H1 (cell line): ENCODE measurements around the gene UBAP1. TPM values are rescaled to one million over a fixed set of nuclear protein-coding genes. Genes with fewer than 3 reads are reported as not detected.
A peak's percentile ranks its signal among the peaks of the same experiment; 100 is the strongest.

Experiments used
- CTCF ChIA-PET: fragments of 300-600 bp; sonication (Branson Sonifier 250); formaldehyde crosslinking; loops from one replicate; lab custom pipeline; 2021; ENCODE audit not compliant: partially characterized antibody; lab: Charles Lee
- POLR2A ChIA-PET: fragments of 300-600 bp; sonication (Branson Sonifier 250); formaldehyde crosslinking; loops from one replicate; lab custom pipeline; 2021; ENCODE audit warnings: inconsistent platforms; ENCODE audit not compliant: partially characterized antibody; lab: Charles Lee
- DNase-seq, 2 experiments: peaks; one replicate each; pipeline versions ENCODE4 v3.0.0 to v3.0.0-alpha.2; 2010 to 2022; ENCODE audit warnings: low spot score in 2 of 2, low read depth in 1 of 2, mixed read lengths in 1 of 2
- FAIRE-seq: peaks from 2 replicates; lab custom pipeline; 2011; peaks lifted over from hg19 to GRCh38; lab: Jason Lieb, UNC
- H2AFZ ChIP-seq: 2 replicates; pipeline ENCODE4 v1.8.1; 2012; ENCODE audit warnings: low read length, inconsistent platforms
- H2AK5ac ChIP-seq: 2 replicates; pipeline ENCODE4 v1.6.1; 2013; ENCODE audit warnings: low read depth, low read length
- H2BK120ac ChIP-seq: replicated peaks from 2 replicates; pipeline ENCODE3; 2013; ENCODE audit warnings: low read depth, low read length, inconsistent platforms
- H2BK12ac ChIP-seq: 2 replicates; pipeline ENCODE4 v1.6.1; 2013; ENCODE audit warnings: low read depth, low read length
- H2BK15ac ChIP-seq: 2 replicates; pipeline ENCODE4 v1.6.1; 2013; ENCODE audit warnings: low read length
- H2BK20ac ChIP-seq: 2 replicates; pipeline ENCODE4 v1.6.1; 2013; ENCODE audit warnings: low read length
- H2BK5ac ChIP-seq: 2 replicates; pipeline ENCODE4 v1.6.1; 2013; ENCODE audit warnings: low read depth, low read length
- H3K14ac ChIP-seq: 2 replicates; pipeline ENCODE4 v1.6.1; 2013; ENCODE audit warnings: inconsistent platforms; ENCODE audit not compliant: insufficient read length
- H3K18ac ChIP-seq: 2 replicates; pipeline ENCODE4 v1.6.1; 2013; ENCODE audit warnings: low read length; ENCODE audit errors: extremely low read depth
- H3K23ac ChIP-seq: 2 replicates; pipeline ENCODE4 v1.6.1; 2013; ENCODE audit warnings: inconsistent platforms; ENCODE audit not compliant: insufficient read length
- H3K23me2 ChIP-seq: 2 replicates; pipeline ENCODE4 v1.6.1; 2013; ENCODE audit warnings: low read depth, low read length
- H3K27ac ChIP-seq: 2 replicates; pipeline ENCODE4 v1.6.1; 2011; ENCODE audit warnings: low read depth, low read length, inconsistent platforms
- H3K27me3 ChIP-seq, 4 experiments: replicated peaks in 1 of 4; 1 replicate in 1 of 4; 2 replicates in 3 of 4; pipeline versions ENCODE4 v1.6.1 to v1.8.1; 2011 to 2013; ENCODE audit warnings: low read length in 3 of 4, mild to moderate bottlenecking in 3 of 4, inconsistent platforms in 2 of 4, mixed read lengths in 2 of 4, moderate library complexity in 1 of 4; ENCODE audit not compliant: control insufficient read depth in 3 of 4, insufficient read depth in 3 of 4; ENCODE audit errors: extremely low read depth in 1 of 4
- H3K36me3 ChIP-seq, 4 experiments: 2 replicates each; pipeline versions ENCODE4 v1.6.1 to v1.8.1; 2011 to 2013; ENCODE audit warnings: mild to moderate bottlenecking in 4 of 4, low read length in 3 of 4, moderate library complexity in 2 of 4, control low read depth in 1 of 4, inconsistent platforms in 1 of 4; ENCODE audit not compliant: insufficient read depth in 4 of 4, control insufficient read depth in 2 of 4
- H3K4ac ChIP-seq: replicated peaks from 2 replicates; pipeline ENCODE3; 2013; ENCODE audit warnings: low read length, low read depth, mixed read lengths, inconsistent platforms; ENCODE audit not compliant: insufficient read length
- H3K4me1 ChIP-seq, 4 experiments: replicated peaks in 1 of 4; 1 replicate in 1 of 4; 2 replicates in 3 of 4; pipeline versions ENCODE4 v1.6.1 to v1.8.1; 2011 to 2013; ENCODE audit warnings: low read length in 3 of 4, inconsistent platforms in 2 of 4, mixed read lengths in 1 of 4; ENCODE audit not compliant: insufficient read depth in 4 of 4, control insufficient read depth in 3 of 4
- H3K4me2 ChIP-seq, 2 experiments: 2 replicates each; pipeline versions ENCODE4 v1.6.1 to v1.8.1; 2011 to 2013; ENCODE audit warnings: low read depth in 2 of 2, low read length in 2 of 2, control low read depth in 1 of 2, inconsistent platforms in 1 of 2, mild to moderate bottlenecking in 1 of 2; ENCODE audit not compliant: insufficient read depth in 1 of 2
- H3K4me3 ChIP-seq, 4 experiments: fragments of 200-600, 300-600 bp in 1 of 4; sonication (generic), shearing (Covaris generic), sonication (Bioruptor Twin) in 1 of 4; 2 replicates each; pipeline versions ENCODE4 v1.5.1 to v1.8.1; 2011 to 2016; ENCODE audit warnings: low read length in 4 of 4, low read depth in 3 of 4, control low read depth in 2 of 4, inconsistent platforms in 2 of 4, mild to moderate bottlenecking in 2 of 4, mixed read lengths in 1 of 4, moderate library complexity in 1 of 4; ENCODE audit not compliant: insufficient read depth in 2 of 4; ENCODE audit errors: extremely low read depth in 1 of 4
- H3K56ac ChIP-seq: replicated peaks from 2 replicates; pipeline ENCODE3; 2013; ENCODE audit warnings: low read depth, mild to moderate bottlenecking, mixed read lengths, low read length, inconsistent platforms; ENCODE audit not compliant: insufficient read length
- H3K79me1 ChIP-seq: 2 replicates; pipeline ENCODE4 v1.6.1; 2013; ENCODE audit warnings: low read depth, low read length, control low read depth
- H3K79me2 ChIP-seq, 2 experiments: 2 replicates each; pipeline versions ENCODE4 v1.6.1 to v1.8.1; 2012 to 2013; ENCODE audit warnings: low read length in 2 of 2, mild to moderate bottlenecking in 2 of 2, inconsistent platforms in 1 of 2; ENCODE audit not compliant: insufficient read depth in 2 of 2, control insufficient read depth in 1 of 2
- H3K9ac ChIP-seq, 4 experiments: replicated peaks in 1 of 4; 1 replicate in 1 of 4; 2 replicates in 3 of 4; pipeline versions ENCODE4 v1.6.1 to v1.8.1; 2011 to 2013; ENCODE audit warnings: low read depth in 3 of 4, low read length in 3 of 4, control low read depth in 2 of 4, mild to moderate bottlenecking in 2 of 4, moderate library complexity in 2 of 4, inconsistent platforms in 1 of 4; ENCODE audit errors: extremely low read depth in 1 of 4
- H3K9me3 ChIP-seq, 2 experiments: 2 replicates each; pipeline versions ENCODE4 v1.6.1 to v1.8.1; 2012 to 2013; ENCODE audit warnings: mild to moderate bottlenecking in 2 of 2, moderate library complexity in 2 of 2, control low read depth in 1 of 2, inconsistent platforms in 1 of 2, low read depth in 1 of 2, low read length in 1 of 2, mixed read lengths in 1 of 2; ENCODE audit not compliant: insufficient read depth in 2 of 2
- H4K20me1 ChIP-seq, 2 experiments: replicated peaks in 1 of 2; 2 replicates each; pipeline versions ENCODE3 to v1.8.1; 2011 to 2013; ENCODE audit warnings: inconsistent platforms in 2 of 2, low read length in 2 of 2, mild to moderate bottlenecking in 1 of 2; ENCODE audit not compliant: insufficient read depth in 2 of 2, control insufficient read depth in 1 of 2
- H4K5ac ChIP-seq: 2 replicates; pipeline ENCODE4 v1.6.1; 2013; ENCODE audit warnings: low read length, low read depth, mixed read lengths, inconsistent platforms; ENCODE audit not compliant: insufficient read length
- H4K8ac ChIP-seq: 2 replicates; pipeline ENCODE4 v1.8.0; 2013; ENCODE audit warnings: mild to moderate bottlenecking, moderate library complexity, low read length, inconsistent platforms; ENCODE audit not compliant: insufficient read depth; ENCODE audit errors: extremely low read depth
- H4K91ac ChIP-seq: replicated peaks from 2 replicates; pipeline ENCODE3; 2013; ENCODE audit warnings: low read length, mixed read lengths, inconsistent platforms; ENCODE audit not compliant: insufficient read length
- ATF2 ChIP-seq: IDR thresholded peaks from 2 replicates; pipeline ENCODE4 v1.6.1; 2012; ENCODE audit warnings: low read length, inconsistent platforms
- RAD21 ChIP-seq, 2 experiments: IDR thresholded peaks in 1 of 2; conservative IDR thresholded peaks in 1 of 2; 2 replicates each; pipeline ENCODE4 v1.6.1; 2011; ENCODE audit warnings: low read depth in 2 of 2, low read length in 2 of 2, improper control_type of control experiment in 1 of 2, inconsistent platforms in 1 of 2, mild to moderate bottlenecking in 1 of 2, moderate library complexity in 1 of 2
- SIN3A ChIP-seq, 2 experiments: IDR thresholded peaks in 1 of 2; conservative IDR thresholded peaks in 1 of 2; 2 replicates each; pipeline ENCODE4 v1.6.1; 2011 to 2012; ENCODE audit warnings: low read length in 2 of 2, improper control_type of control experiment in 1 of 2, low read depth in 1 of 2, mild to moderate bottlenecking in 1 of 2
- SP2 ChIP-seq: IDR thresholded peaks from 2 replicates; pipeline ENCODE4 v1.6.1; 2012; ENCODE audit warnings: mild to moderate bottlenecking, low read length, inconsistent platforms
- TBP ChIP-seq: IDR thresholded peaks from 2 replicates; pipeline ENCODE4 v1.6.1; 2011; ENCODE audit warnings: low read depth, low read length, improper control_type of control experiment
- WGBS, 2 experiments: shearing (Covaris generic) in 1 of 2; methylation state at CpG; one replicate each; pipeline versions ENCODE4 v1.1.6 to v1.1.7; 2013 to 2015; ENCODE audit warnings: low lambda C conversion rate in 2 of 2, mixed read lengths in 2 of 2, inconsistent platforms in 1 of 2, low coverage in 1 of 2, missing lambda C conversion rate in 1 of 2; ENCODE audit not compliant: insufficient replicate concordance in 2 of 2, insufficient coverage in 1 of 2, insufficient read length in 1 of 2; ENCODE audit errors: extremely low coverage in 1 of 2, missing lambda C conversion rate in 1 of 2; 5-methylcytosine and 5-hydroxymethylcytosine counted together
- polyA plus RNA-seq, 7 experiments: library from polyadenylated mRNA; depleted of rRNA in 3 of 7; stranded (reverse) in 5 of 7; unstranded in 2 of 7; fragments of >200 nt in 5 of 7; fragments of 200-250 nt in 2 of 7; gene quantifications; 1 replicate in 5 of 7; 2 replicates in 1 of 7; 4 replicates in 1 of 7; pipeline versions ENCODE4 v1.2.1 to v1.2.3, GENCODE V29; 2011 to 2013; ENCODE audit warnings: missing spikeins in 2 of 7, mixed read lengths in 2 of 7
- total RNA-seq: library from RNA; stranded (reverse); fragmentation: NEBNext Ultra II Directional; extraction: Animal tissue kit (Norgen Biotek cat#: 25700); gene quantifications from 2 replicates; pipeline ENCODE4 v1.2.1, GENCODE V29; 2021
- TF ChIP-seq, protein P1 (sequence below): IDR thresholded peaks from 2 replicates; pipeline ENCODE4 v1.6.1; 2012; ENCODE audit warnings: inconsistent platforms

UBAP1 gene
- total and polyA plus RNA-seq, 2 of the 8 experiments (the other 6 are each of a cell fraction or from before 2014, with no cell fraction given): 31.3 to 31.4 TPM

DNA sequence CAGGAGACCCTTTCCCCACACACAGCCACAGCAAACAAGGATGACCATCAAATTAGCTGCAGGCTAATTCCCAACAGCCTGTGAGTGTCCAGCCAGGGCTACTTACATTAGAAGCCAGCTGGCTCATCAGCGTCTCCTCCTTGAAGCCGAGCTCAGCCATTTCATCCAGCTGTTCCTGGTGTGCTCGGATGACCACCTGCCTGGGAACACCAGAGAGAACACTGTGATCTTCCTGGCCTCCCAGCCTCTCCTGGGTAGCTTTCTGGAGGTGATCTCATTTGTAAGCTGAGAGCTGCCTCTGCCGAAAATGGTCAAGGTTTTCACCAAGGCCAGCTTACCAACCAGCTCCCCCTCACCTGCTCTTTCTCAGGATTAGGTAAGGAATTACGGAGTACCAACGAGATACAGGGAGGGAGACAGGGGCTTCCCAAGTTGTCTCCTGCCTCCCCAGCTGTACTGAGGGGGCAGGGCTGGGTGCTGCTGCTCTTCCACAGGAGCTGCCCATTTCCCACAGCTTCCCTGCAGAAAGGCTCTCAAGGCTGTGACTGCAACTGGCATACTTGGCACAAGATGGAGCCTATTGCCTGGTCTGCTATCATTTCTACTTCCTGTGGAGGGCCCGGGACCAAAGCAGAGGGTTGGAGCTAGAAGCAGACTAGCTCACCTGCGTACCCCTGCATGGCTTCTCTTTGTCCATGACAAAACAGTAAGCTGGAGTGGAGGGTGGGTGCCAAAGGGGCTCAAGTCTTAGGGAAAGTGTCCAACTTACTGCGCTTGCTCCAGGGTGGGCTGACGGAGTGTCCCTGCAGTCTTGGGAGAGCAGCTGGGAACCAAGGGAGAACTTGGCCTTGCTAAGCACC is 76.4 kb downstream of the UBAP1 start:
- no peaks in the 10 kb centered on the region for H4K20me1 ChIP-seq
- no peaks in the 10 kb centered on the region for H3K27me3 ChIP-seq
- TF ChIP-seq ATF2 (no peak), RAD21 (IDR thresholded peaks at IDR 0.05 in 1 of 2, conservative IDR thresholded peaks at IDR 0.05 in 1 of 2; ENCODE audit: low read depth in 2 of 2, low read length in 2 of 2) (0 out of 4 replicates have a peak, but pooled peaks of 1 of the 2 experiments have one; percentile 4), SIN3A (conservative IDR thresholded peaks at IDR 0.05 in 1 of 2, IDR thresholded peaks at IDR 0.05 in 1 of 2; ENCODE audit: low read depth in 1 of 2, low read length in 2 of 2) (no peak), SP2 (no peak), TBP (no peak)
- TF ChIP-seq, protein P1, sequence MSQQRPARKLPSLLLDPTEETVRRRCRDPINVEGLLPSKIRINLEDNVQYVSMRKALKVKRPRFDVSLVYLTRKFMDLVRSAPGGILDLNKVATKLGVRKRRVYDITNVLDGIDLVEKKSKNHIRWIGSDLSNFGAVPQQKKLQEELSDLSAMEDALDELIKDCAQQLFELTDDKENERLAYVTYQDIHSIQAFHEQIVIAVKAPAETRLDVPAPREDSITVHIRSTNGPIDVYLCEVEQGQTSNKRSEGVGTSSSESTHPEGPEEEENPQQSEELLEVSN: no peak
- no peak overlapping the region for H2BK12ac ChIP-seq
- H3K23ac ChIP-seq: no peak overlapping the region
- no peak overlapping the region for H3K4ac ChIP-seq
- CTCF ChIA-PET: interaction anchor here (0.6 to 8.6 kb wide), 22 partner anchors 12 to 403 kb away, joined by 3 to 102 read pairs (median 4); partner anchors contain the start of gene MYORG
- H4K5ac ChIP-seq: no peak overlapping the region
- no peak overlapping the region for H2BK120ac ChIP-seq
- peaks cover 4 to 20% (median 10%) of the 10 kb centered on the region in 4 experiments; a peak in 6 of 8 replicates for H3K36me3 ChIP-seq
- H4K8ac ChIP-seq: peak overlapping the region; percentile 11; the same call in 1 of the 2 replicates
- no peak overlapping the region for H3K56ac ChIP-seq
- no peak overlapping the region for H2BK15ac ChIP-seq
- no peak overlapping the region for H3K27ac ChIP-seq
- no peak overlapping the region for H2AFZ ChIP-seq
- no peaks in the 10 kb centered on the region for H3K79me2 ChIP-seq
- no peak overlapping the region for H4K91ac ChIP-seq
- H3K4me1 ChIP-seq: no peaks in the 10 kb centered on the region
- no peak overlapping the region for H3K4me3 ChIP-seq
- no peak overlapping the region for H3K18ac ChIP-seq
- H3K23me2 ChIP-seq: no peaks in the 10 kb centered on the region
- H3K79me1 ChIP-seq: no peaks in the 10 kb centered on the region
- no peak overlapping the region for H2BK20ac ChIP-seq
- no peak overlapping the region for H2AK5ac ChIP-seq
- no peak overlapping the region for H3K4me2 ChIP-seq
- no peak overlapping the region for H3K9ac ChIP-seq
- H3K9me3 ChIP-seq: no peaks in the 10 kb centered on the region
- POLR2A ChIA-PET: interaction anchor here (0.6 to 1.6 kb wide), 2 partner anchors 15 to 124 kb away, joined by 3 to 7 read pairs; no protein-coding TSS in a partner anchor
- 88% methylated on average over 10 of the region's 10 CpGs; no CpG with 5 or more reads in 1 of the 2 experiments for WGBS, 2 experiments
- DNase-seq: no peak
- FAIRE-seq: no peak
- no peak overlapping the region for H3K14ac ChIP-seq
- no peak overlapping the region; the same call in 1 of the 2 replicates for H2BK5ac ChIP-seq
